H1 (cell line): ENCODE measurements around the gene NOX5. TPM values are rescaled to one million over a fixed set of nuclear protein-coding genes. Genes with fewer than 3 reads are reported as not detected.

ENCODE experiments used
- CTCF ChIA-PET: fragments of 300-600 bp; sonication (Branson Sonifier 250); formaldehyde crosslinking; loops from one replicate; lab custom pipeline; 2021; ENCODE audit not compliant: partially characterized antibody; lab: Charles Lee
- POLR2A ChIA-PET: fragments of 300-600 bp; sonication (Branson Sonifier 250); formaldehyde crosslinking; loops from one replicate; lab custom pipeline; 2021; ENCODE audit warnings: inconsistent platforms; ENCODE audit not compliant: partially characterized antibody; lab: Charles Lee
- DNase-seq, 2 experiments: peaks; one replicate each; pipeline versions ENCODE4 v3.0.0 to v3.0.0-alpha.2; 2010 to 2022; ENCODE audit warnings: low spot score in 2 of 2, low read depth in 1 of 2, mixed read lengths in 1 of 2
- FAIRE-seq: peaks from 2 replicates; lab custom pipeline; 2011; peaks lifted over from hg19 to GRCh38; lab: Jason Lieb, UNC
- H2AFZ ChIP-seq: 2 replicates; pipeline ENCODE4 v1.8.1; 2012; ENCODE audit warnings: low read length, inconsistent platforms
- H2AK5ac ChIP-seq: 2 replicates; pipeline ENCODE4 v1.6.1; 2013; ENCODE audit warnings: low read depth, low read length
- H2BK120ac ChIP-seq: replicated peaks from 2 replicates; pipeline ENCODE3; 2013; ENCODE audit warnings: low read depth, low read length, inconsistent platforms
- H2BK12ac ChIP-seq: 2 replicates; pipeline ENCODE4 v1.6.1; 2013; ENCODE audit warnings: low read depth, low read length
- H2BK15ac ChIP-seq: 2 replicates; pipeline ENCODE4 v1.6.1; 2013; ENCODE audit warnings: low read length
- H2BK20ac ChIP-seq: 2 replicates; pipeline ENCODE4 v1.6.1; 2013; ENCODE audit warnings: low read length
- H2BK5ac ChIP-seq: 2 replicates; pipeline ENCODE4 v1.6.1; 2013; ENCODE audit warnings: low read depth, low read length
- H3K14ac ChIP-seq: 2 replicates; pipeline ENCODE4 v1.6.1; 2013; ENCODE audit warnings: inconsistent platforms; ENCODE audit not compliant: insufficient read length
- H3K18ac ChIP-seq: 2 replicates; pipeline ENCODE4 v1.6.1; 2013; ENCODE audit warnings: low read length; ENCODE audit errors: extremely low read depth
- H3K23ac ChIP-seq: 2 replicates; pipeline ENCODE4 v1.6.1; 2013; ENCODE audit warnings: inconsistent platforms; ENCODE audit not compliant: insufficient read length
- H3K23me2 ChIP-seq: 2 replicates; pipeline ENCODE4 v1.6.1; 2013; ENCODE audit warnings: low read depth, low read length
- H3K27ac ChIP-seq: 2 replicates; pipeline ENCODE4 v1.6.1; 2011; ENCODE audit warnings: low read depth, low read length, inconsistent platforms
- H3K27me3 ChIP-seq, 4 experiments: replicated peaks in 1 of 4; 1 replicate in 1 of 4; 2 replicates in 3 of 4; pipeline versions ENCODE4 v1.6.1 to v1.8.1; 2011 to 2013; ENCODE audit warnings: low read length in 3 of 4, mild to moderate bottlenecking in 3 of 4, inconsistent platforms in 2 of 4, mixed read lengths in 2 of 4, moderate library complexity in 1 of 4; ENCODE audit not compliant: control insufficient read depth in 3 of 4, insufficient read depth in 3 of 4; ENCODE audit errors: extremely low read depth in 1 of 4
- H3K36me3 ChIP-seq, 4 experiments: 2 replicates each; pipeline versions ENCODE4 v1.6.1 to v1.8.1; 2011 to 2013; ENCODE audit warnings: mild to moderate bottlenecking in 4 of 4, low read length in 3 of 4, moderate library complexity in 2 of 4, control low read depth in 1 of 4, inconsistent platforms in 1 of 4; ENCODE audit not compliant: insufficient read depth in 4 of 4, control insufficient read depth in 2 of 4
- H3K4ac ChIP-seq: replicated peaks from 2 replicates; pipeline ENCODE3; 2013; ENCODE audit warnings: low read length, low read depth, mixed read lengths, inconsistent platforms; ENCODE audit not compliant: insufficient read length
- H3K4me1 ChIP-seq, 4 experiments: replicated peaks in 1 of 4; 1 replicate in 1 of 4; 2 replicates in 3 of 4; pipeline versions ENCODE4 v1.6.1 to v1.8.1; 2011 to 2013; ENCODE audit warnings: low read length in 3 of 4, inconsistent platforms in 2 of 4, mixed read lengths in 1 of 4; ENCODE audit not compliant: insufficient read depth in 4 of 4, control insufficient read depth in 3 of 4
- H3K4me2 ChIP-seq, 2 experiments: 2 replicates each; pipeline versions ENCODE4 v1.6.1 to v1.8.1; 2011 to 2013; ENCODE audit warnings: low read depth in 2 of 2, low read length in 2 of 2, control low read depth in 1 of 2, inconsistent platforms in 1 of 2, mild to moderate bottlenecking in 1 of 2; ENCODE audit not compliant: insufficient read depth in 1 of 2
- H3K4me3 ChIP-seq, 4 experiments: fragments of 200-600, 300-600 bp in 1 of 4; sonication (generic), shearing (Covaris generic), sonication (Bioruptor Twin) in 1 of 4; 2 replicates each; pipeline versions ENCODE4 v1.5.1 to v1.8.1; 2011 to 2016; ENCODE audit warnings: low read length in 4 of 4, low read depth in 3 of 4, control low read depth in 2 of 4, inconsistent platforms in 2 of 4, mild to moderate bottlenecking in 2 of 4, mixed read lengths in 1 of 4, moderate library complexity in 1 of 4; ENCODE audit not compliant: insufficient read depth in 2 of 4; ENCODE audit errors: extremely low read depth in 1 of 4
- H3K56ac ChIP-seq: replicated peaks from 2 replicates; pipeline ENCODE3; 2013; ENCODE audit warnings: low read depth, mild to moderate bottlenecking, mixed read lengths, low read length, inconsistent platforms; ENCODE audit not compliant: insufficient read length
- H3K79me1 ChIP-seq: 2 replicates; pipeline ENCODE4 v1.6.1; 2013; ENCODE audit warnings: low read depth, low read length, control low read depth
- H3K79me2 ChIP-seq, 2 experiments: 2 replicates each; pipeline versions ENCODE4 v1.6.1 to v1.8.1; 2012 to 2013; ENCODE audit warnings: low read length in 2 of 2, mild to moderate bottlenecking in 2 of 2, inconsistent platforms in 1 of 2; ENCODE audit not compliant: insufficient read depth in 2 of 2, control insufficient read depth in 1 of 2
- H3K9ac ChIP-seq, 4 experiments: replicated peaks in 1 of 4; 1 replicate in 1 of 4; 2 replicates in 3 of 4; pipeline versions ENCODE4 v1.6.1 to v1.8.1; 2011 to 2013; ENCODE audit warnings: low read depth in 3 of 4, low read length in 3 of 4, control low read depth in 2 of 4, mild to moderate bottlenecking in 2 of 4, moderate library complexity in 2 of 4, inconsistent platforms in 1 of 4; ENCODE audit errors: extremely low read depth in 1 of 4
- H3K9me3 ChIP-seq, 2 experiments: 2 replicates each; pipeline versions ENCODE4 v1.6.1 to v1.8.1; 2012 to 2013; ENCODE audit warnings: mild to moderate bottlenecking in 2 of 2, moderate library complexity in 2 of 2, control low read depth in 1 of 2, inconsistent platforms in 1 of 2, low read depth in 1 of 2, low read length in 1 of 2, mixed read lengths in 1 of 2; ENCODE audit not compliant: insufficient read depth in 2 of 2
- H4K20me1 ChIP-seq, 2 experiments: replicated peaks in 1 of 2; 2 replicates each; pipeline versions ENCODE3 to v1.8.1; 2011 to 2013; ENCODE audit warnings: inconsistent platforms in 2 of 2, low read length in 2 of 2, mild to moderate bottlenecking in 1 of 2; ENCODE audit not compliant: insufficient read depth in 2 of 2, control insufficient read depth in 1 of 2
- H4K5ac ChIP-seq: 2 replicates; pipeline ENCODE4 v1.6.1; 2013; ENCODE audit warnings: low read length, low read depth, mixed read lengths, inconsistent platforms; ENCODE audit not compliant: insufficient read length
- H4K8ac ChIP-seq: 2 replicates; pipeline ENCODE4 v1.8.0; 2013; ENCODE audit warnings: mild to moderate bottlenecking, moderate library complexity, low read length, inconsistent platforms; ENCODE audit not compliant: insufficient read depth; ENCODE audit errors: extremely low read depth
- H4K91ac ChIP-seq: replicated peaks from 2 replicates; pipeline ENCODE3; 2013; ENCODE audit warnings: low read length, mixed read lengths, inconsistent platforms; ENCODE audit not compliant: insufficient read length
- CBX5 ChIP-seq: fragments of 300-800, 300-1000 bp; sonication (generic); IDR thresholded peaks from 2 replicates; pipeline ENCODE4 v1.7.1; 2016; ENCODE audit warnings: antibody characterized with exemption, low read length, low read depth
- CHD1 ChIP-seq: IDR thresholded peaks from 2 replicates; pipeline ENCODE4 v1.6.1; 2012; ENCODE audit warnings: low read depth, low read length, improper control_type of control experiment
- CTBP2 ChIP-seq: IDR thresholded peaks from 2 replicates; pipeline ENCODE4 v1.7.0; 2011; ENCODE audit warnings: borderline replicate concordance, mild to moderate bottlenecking, moderate library complexity, mixed read lengths, low read length; ENCODE audit not compliant: insufficient read depth, insufficient read length
- PHF8 ChIP-seq: fragments of 200-600 bp; sonication (generic); conservative IDR thresholded peaks from 2 replicates; pipeline ENCODE4 v1.7.1; 2012; ENCODE audit warnings: low read depth, mild to moderate bottlenecking, inconsistent platforms, low read length, moderate library complexity
- POLR2A ChIP-seq, 2 experiments: IDR thresholded peaks; 1 replicate in 1 of 2; 2 replicates in 1 of 2; pipeline ENCODE4 v1.6.1; 2011; ENCODE audit warnings: low read depth in 2 of 2, low read length in 2 of 2, mild to moderate bottlenecking in 2 of 2; ENCODE audit errors: control extremely low read depth in 1 of 2
- POLR2AphosphoS5 ChIP-seq: IDR thresholded peaks from 2 replicates; pipeline ENCODE4 v1.6.1; 2011; ENCODE audit warnings: low read depth, low read length
- RFX5 ChIP-seq: IDR thresholded peaks from 2 replicates; pipeline ENCODE4 v1.6.1; 2011; ENCODE audit warnings: low read depth, low read length, improper control_type of control experiment, borderline replicate concordance
- SIN3A ChIP-seq, 2 experiments: IDR thresholded peaks in 1 of 2; conservative IDR thresholded peaks in 1 of 2; 2 replicates each; pipeline ENCODE4 v1.6.1; 2011 to 2012; ENCODE audit warnings: low read length in 2 of 2, improper control_type of control experiment in 1 of 2, low read depth in 1 of 2, mild to moderate bottlenecking in 1 of 2
- SP1 ChIP-seq: IDR thresholded peaks from 2 replicates; pipeline ENCODE4 v1.6.1; 2011; ENCODE audit warnings: low read depth, low read length
- SUZ12 ChIP-seq: fragments of 200-600 bp; sonication (generic); IDR thresholded peaks from 2 replicates; pipeline ENCODE4 v1.6.1; 2012; ENCODE audit warnings: mild to moderate bottlenecking, inconsistent platforms, low read length, moderate library complexity, mixed read lengths
- WGBS, 2 experiments: shearing (Covaris generic) in 1 of 2; methylation state at CpG; one replicate each; pipeline versions ENCODE4 v1.1.6 to v1.1.7; 2013 to 2015; ENCODE audit warnings: low lambda C conversion rate in 2 of 2, mixed read lengths in 2 of 2, inconsistent platforms in 1 of 2, low coverage in 1 of 2, missing lambda C conversion rate in 1 of 2; ENCODE audit not compliant: insufficient replicate concordance in 2 of 2, insufficient coverage in 1 of 2, insufficient read length in 1 of 2; ENCODE audit errors: extremely low coverage in 1 of 2, missing lambda C conversion rate in 1 of 2; 5-methylcytosine and 5-hydroxymethylcytosine counted together
- polyA plus RNA-seq, 7 experiments: library from polyadenylated mRNA; depleted of rRNA in 3 of 7; stranded (reverse) in 5 of 7; unstranded in 2 of 7; fragments of >200 nt in 5 of 7; fragments of 200-250 nt in 2 of 7; gene quantifications; 1 replicate in 5 of 7; 2 replicates in 1 of 7; 4 replicates in 1 of 7; pipeline versions ENCODE4 v1.2.1 to v1.2.3, GENCODE V29; 2011 to 2013; ENCODE audit warnings: missing spikeins in 2 of 7, mixed read lengths in 2 of 7
- total RNA-seq: library from RNA; stranded (reverse); fragmentation: NEBNext Ultra II Directional; extraction: Animal tissue kit (Norgen Biotek cat#: 25700); gene quantifications from 2 replicates; pipeline ENCODE4 v1.2.1, GENCODE V29; 2021
- TF ChIP-seq, protein P1 (sequence below): IDR thresholded peaks from 2 replicates; pipeline ENCODE4 v1.6.1; 2012; ENCODE audit warnings: low read length, inconsistent platforms

Gene NOX5
- total and polyA plus RNA-seq, 2 of the 8 experiments (the other 6 are each of a cell fraction or from before 2014, with no cell fraction given), result under 0.01 TPM; not detected in 1

DNA sequence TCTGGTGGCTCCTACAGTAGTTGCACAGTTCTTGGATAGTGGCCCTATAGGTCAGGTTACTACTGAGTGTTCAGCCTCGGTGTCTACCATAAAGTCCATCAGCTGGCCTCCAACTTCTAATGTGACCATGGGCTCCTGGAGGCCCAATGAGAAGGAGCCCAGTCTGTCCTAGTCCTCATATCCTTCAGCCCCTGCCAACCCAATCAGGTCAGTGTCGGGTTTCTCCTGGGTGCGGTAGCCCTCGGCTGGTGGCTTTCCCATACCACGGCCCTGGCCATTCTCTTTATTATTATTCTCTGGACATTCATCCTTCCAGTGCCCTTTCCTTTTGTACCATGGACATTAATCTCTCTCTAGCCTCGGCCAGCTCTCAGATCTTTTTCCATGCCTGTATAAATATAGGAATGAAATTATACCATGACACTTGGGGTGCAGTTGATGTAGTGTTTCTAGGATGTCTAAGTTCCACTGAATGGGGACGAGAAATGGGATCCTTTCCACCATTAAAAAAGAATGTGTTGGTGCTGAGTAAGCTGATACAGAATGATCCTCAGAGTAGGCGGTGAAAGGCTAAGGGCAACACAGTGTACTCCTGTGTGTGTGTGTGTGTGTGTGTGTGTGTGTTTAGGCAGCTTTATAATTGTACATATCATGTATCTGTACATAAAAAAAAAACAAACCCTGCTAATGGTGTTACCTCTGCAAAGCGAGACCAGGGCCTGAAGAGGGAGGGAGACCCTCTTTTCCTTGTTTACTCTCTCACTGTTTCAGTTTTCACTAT lies 19.3 kb upstream of the NOX5 start:
- Histone ChIP-seq H3K56ac (no peak overlapping the region), H4K20me1 (no peaks in the 10 kb centered on the region), H2BK15ac (no peak overlapping the region), H3K4ac (no peak overlapping the region), H3K14ac (no peak overlapping the region), H4K5ac (no peak overlapping the region), H3K23ac (no peak overlapping the region), H3K36me3 (no peaks in the 10 kb centered on the region), H2AFZ (no peak overlapping the region), H3K79me1 (no peaks in the 10 kb centered on the region), H4K91ac (no peak overlapping the region), H3K9ac (no peak overlapping the region), H3K9me3 (no peaks in the 10 kb centered on the region), H2BK20ac (no peak overlapping the region), H3K4me1 (peaks cover 1 to 21% (median 6%) of the 10 kb centered on the region in 4 experiments; a peak in 6 of 7 replicates), H2BK120ac (no peak overlapping the region), H3K79me2 (no peaks in the 10 kb centered on the region), H3K4me2 (peak overlapping the region in 1 of 2 experiments; percentile 35; a peak in 1 of 4 replicates), H3K27me3 (no peaks in the 10 kb centered on the region), H4K8ac (no peak overlapping the region), H2AK5ac (no peak overlapping the region), H3K4me3 (no peak overlapping the region; a peak in 1 of 8 replicates), H3K18ac (no peak overlapping the region), H2BK12ac (no peak overlapping the region), H2BK5ac (no peak overlapping the region), H3K23me2 (no peaks in the 10 kb centered on the region), H3K27ac (no peak overlapping the region)
- POLR2A ChIA-PET, result no interaction called here
- CTCF ChIA-PET, result interaction anchor here (1.0 to 1.2 kb wide), 2 partner anchors 20 to 71 kb away, joined by 3 read pairs; no protein-coding TSS in a partner anchor
- DNase-seq (no peak), FAIRE-seq (no peak)
- WGBS, 2 experiments, result 86% methylated on average over 9 of the region's 9 CpGs; no CpG with 5 or more reads in 1 of the 2 experiments
- no peak for TF ChIP-seq SIN3A (conservative IDR thresholded peaks at IDR 0.05 in 1 of 2, IDR thresholded peaks at IDR 0.05 in 1 of 2; ENCODE audit: low read depth in 1 of 2, low read length in 2 of 2)
- no peak for TF ChIP-seq SP1
- TF ChIP-seq PHF8, result no peak
- TF ChIP-seq CBX5, result no peak
- TF ChIP-seq POLR2AphosphoS5, result no peak
- no peak for TF ChIP-seq CTBP2
- TF ChIP-seq, protein P1, sequence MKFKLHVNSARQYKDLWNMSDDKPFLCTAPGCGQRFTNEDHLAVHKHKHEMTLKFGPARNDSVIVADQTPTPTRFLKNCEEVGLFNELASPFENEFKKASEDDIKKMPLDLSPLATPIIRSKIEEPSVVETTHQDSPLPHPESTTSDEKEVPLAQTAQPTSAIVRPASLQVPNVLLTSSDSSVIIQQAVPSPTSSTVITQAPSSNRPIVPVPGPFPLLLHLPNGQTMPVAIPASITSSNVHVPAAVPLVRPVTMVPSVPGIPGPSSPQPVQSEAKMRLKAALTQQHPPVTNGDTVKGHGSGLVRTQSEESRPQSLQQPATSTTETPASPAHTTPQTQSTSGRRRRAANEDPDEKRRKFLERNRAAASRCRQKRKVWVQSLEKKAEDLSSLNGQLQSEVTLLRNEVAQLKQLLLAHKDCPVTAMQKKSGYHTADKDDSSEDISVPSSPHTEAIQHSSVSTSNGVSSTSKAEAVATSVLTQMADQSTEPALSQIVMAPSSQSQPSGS, result no peak
- TF ChIP-seq CHD1, result no peak
- TF ChIP-seq SUZ12, result no peak
- no peak for TF ChIP-seq RFX5
- TF ChIP-seq POLR2A (IDR thresholded peaks at IDR 0.05; ENCODE audit: control extremely low read depth in 1 of 2, low read depth in 2 of 2, low read length in 2 of 2), result no peak
